ENCODE data around the gene POR.

Gene POR

DNA sequence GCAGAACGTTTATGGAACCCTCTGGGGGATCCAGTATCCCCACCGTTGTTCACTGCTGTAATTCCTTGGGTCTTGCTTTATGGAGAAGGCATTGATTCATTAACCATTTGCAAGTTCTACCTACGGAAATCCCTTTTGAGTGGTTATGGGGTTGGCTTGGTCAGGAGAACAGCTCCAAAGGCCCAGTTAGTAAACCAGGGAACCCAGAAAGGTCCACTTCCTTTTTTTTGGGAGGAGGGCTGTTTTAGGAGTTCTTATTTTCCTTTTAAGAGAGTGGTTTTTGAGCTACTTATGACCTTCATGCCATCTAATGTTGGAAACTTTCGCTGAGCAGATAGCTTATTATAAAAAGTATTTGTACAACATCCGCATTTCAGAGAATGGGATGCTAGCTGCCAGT, 1.3 kb downstream of the POR start:
- POLR2A ChIA-PET = interaction anchor here (0.6 to 3.5 kb wide), 6 partner anchors 10 to 482 kb away, joined by 3 to 21 read pairs (median 5); no protein-coding TSS in a partner anchor
- CTCF ChIA-PET = interaction anchor here (0.9 to 3.5 kb wide), 3 partner anchors 50 to 347 kb away, joined by 3 to 17 read pairs (median 3); no protein-coding TSS in a partner anchor
- no peak for DNase-seq (ENCODE audit: extremely low spot score)
- TF ChIP-seq, protein P1, sequence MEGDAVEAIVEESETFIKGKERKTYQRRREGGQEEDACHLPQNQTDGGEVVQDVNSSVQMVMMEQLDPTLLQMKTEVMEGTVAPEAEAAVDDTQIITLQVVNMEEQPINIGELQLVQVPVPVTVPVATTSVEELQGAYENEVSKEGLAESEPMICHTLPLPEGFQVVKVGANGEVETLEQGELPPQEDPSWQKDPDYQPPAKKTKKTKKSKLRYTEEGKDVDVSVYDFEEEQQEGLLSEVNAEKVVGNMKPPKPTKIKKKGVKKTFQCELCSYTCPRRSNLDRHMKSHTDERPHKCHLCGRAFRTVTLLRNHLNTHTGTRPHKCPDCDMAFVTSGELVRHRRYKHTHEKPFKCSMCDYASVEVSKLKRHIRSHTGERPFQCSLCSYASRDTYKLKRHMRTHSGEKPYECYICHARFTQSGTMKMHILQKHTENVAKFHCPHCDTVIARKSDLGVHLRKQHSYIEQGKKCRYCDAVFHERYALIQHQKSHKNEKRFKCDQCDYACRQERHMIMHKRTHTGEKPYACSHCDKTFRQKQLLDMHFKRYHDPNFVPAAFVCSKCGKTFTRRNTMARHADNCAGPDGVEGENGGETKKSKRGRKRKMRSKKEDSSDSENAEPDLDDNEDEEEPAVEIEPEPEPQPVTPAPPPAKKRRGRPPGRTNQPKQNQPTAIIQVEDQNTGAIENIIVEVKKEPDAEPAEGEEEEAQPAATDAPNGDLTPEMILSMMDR (IDR thresholded peaks at IDR 0.05; ENCODE audit: control extremely low read depth, extremely low read depth, low read depth, missing control alignments) = no peak

DNA sequence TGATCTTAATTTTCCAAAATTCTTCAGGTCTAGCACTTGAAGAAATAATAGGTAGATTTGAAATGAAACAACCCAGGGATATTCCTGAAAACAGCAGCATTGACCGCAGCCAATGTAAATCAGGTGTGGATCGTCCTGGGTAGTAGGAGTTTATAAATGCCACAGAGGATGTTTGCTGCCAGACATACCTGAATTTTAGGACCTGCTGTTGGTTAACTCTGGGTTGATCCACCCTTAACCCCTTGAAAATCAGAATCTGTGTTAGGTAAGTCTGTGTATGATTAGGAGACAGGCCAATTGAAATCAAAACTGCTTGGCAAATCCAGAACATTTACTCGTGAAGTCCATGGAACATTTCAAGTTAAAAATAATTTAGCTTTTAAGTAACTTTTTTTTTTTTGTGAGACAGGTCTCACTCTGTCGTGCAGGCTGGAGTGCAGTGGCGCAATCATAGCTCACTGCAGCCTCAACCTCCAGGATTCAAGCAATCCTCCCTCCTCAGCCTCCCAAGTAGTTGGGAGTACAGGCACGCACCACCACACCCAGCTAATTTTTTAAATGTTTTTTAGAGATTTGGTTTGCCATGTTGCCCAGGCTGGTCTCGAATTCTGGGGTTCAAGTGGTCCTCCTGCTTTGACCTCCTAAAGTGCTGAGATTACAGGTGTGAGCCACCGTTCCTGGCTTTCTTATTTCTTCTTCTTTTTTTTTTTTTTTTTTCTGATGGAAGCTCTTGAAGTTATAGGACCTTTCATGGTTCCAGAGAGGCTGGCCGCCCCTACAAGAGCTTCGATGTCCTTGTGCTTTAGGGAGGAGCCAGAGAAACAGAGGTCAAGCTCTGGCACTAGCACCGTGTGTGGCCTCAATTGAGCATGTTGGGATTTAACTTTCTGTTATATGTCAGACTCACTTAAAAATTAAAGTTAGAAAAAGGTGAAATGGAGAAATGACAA, 2.0 kb downstream of the POR start:
- no peak for DNase-seq (ENCODE audit: extremely low spot score)
- TF ChIP-seq, protein P1 (IDR thresholded peaks at IDR 0.05; ENCODE audit: control extremely low read depth, extremely low read depth, low read depth, missing control alignments) = no peak
- CTCF ChIA-PET = interaction anchor here (0.9 to 3.5 kb wide), 2 partner anchors 51 to 103 kb away, joined by 3 to 17 read pairs; no protein-coding TSS in a partner anchor
- POLR2A ChIA-PET = interaction anchor here (1.2 to 3.5 kb wide), 3 partner anchors 9 to 29 kb away, joined by 4 to 21 read pairs (median 11); no protein-coding TSS in a partner anchor

DNA sequence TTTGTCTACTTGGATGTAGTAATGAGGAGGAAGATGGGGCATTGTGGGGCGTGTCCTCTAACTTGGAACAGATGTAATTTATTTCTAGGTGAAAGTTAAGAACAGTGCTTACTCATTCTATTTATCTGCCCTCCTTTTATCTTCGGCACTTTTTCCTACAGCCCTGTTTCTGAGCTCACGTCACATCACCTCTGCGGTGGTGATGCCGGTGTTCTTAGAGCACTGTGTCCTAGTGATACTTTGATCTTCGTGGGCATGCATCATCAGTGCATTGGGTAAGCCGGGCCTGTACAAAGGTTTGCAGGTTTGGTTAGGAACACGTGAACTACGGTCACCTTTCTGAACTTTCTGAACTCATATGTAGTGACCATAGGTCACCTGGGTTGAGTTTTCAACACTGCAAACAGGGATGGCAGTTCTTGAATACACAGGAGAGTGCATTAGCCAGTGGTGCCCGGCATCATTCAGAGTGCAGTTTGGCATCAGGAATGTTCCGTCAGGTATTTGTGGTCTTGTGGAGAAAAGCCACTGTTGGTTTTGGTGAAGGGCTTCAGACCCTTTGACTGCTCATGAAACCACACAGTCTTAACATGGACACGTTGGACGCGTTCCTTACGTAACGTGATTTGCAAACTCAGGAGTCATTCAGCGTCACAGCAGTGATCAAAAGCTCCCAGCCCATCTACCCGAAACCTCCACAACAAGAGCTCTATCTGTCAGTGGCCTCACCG, 5.6 kb downstream of the POR start:
- POLR2A ChIA-PET = interaction anchor here (0.6 kb wide), 1 partner anchor 42 kb away, joined by 9 read pairs; no protein-coding TSS in a partner anchor
- TF ChIP-seq, protein P1 (IDR thresholded peaks at IDR 0.05; ENCODE audit: control extremely low read depth, extremely low read depth, low read depth, missing control alignments) = no peak
- no peak for DNase-seq (ENCODE audit: extremely low spot score)
- CTCF ChIA-PET = interaction anchor here (0.7 to 1.2 kb wide), 3 partner anchors 9 to 236 kb away, joined by 3 read pairs; no protein-coding TSS in a partner anchor

DNA sequence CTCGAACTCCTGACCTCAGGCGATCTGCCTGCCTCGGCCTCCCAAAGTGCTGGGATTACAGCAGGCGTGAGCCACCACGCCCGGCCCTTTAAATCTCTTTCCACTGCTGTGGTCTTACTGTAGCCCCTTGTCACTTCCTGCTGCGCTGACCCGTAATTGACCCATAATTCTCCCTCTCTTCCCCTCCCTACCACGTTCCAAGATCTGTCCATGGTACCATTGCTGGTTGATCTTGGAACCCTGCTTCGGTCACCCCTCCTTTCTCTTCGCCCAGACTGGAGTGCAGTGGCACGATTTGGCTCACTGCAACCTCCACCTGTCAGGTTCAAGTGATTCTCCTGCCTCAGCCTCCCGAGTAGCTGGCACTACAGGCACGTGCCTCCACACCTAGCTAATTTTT, 6.5 kb downstream of the POR start:
- ChIA-PET CTCF (interaction anchor here (0.7 kb wide), 1 partner anchor 10 kb away, joined by 3 read pairs; no protein-coding TSS in a partner anchor), POLR2A (interaction anchor here (0.6 kb wide), 1 partner anchor 17 kb away, joined by 3 read pairs; no protein-coding TSS in a partner anchor)
- TF ChIP-seq, protein P1 (IDR thresholded peaks at IDR 0.05; ENCODE audit: control extremely low read depth, extremely low read depth, low read depth, missing control alignments) = no peak
- no peak for DNase-seq (ENCODE audit: extremely low spot score)

DNA sequence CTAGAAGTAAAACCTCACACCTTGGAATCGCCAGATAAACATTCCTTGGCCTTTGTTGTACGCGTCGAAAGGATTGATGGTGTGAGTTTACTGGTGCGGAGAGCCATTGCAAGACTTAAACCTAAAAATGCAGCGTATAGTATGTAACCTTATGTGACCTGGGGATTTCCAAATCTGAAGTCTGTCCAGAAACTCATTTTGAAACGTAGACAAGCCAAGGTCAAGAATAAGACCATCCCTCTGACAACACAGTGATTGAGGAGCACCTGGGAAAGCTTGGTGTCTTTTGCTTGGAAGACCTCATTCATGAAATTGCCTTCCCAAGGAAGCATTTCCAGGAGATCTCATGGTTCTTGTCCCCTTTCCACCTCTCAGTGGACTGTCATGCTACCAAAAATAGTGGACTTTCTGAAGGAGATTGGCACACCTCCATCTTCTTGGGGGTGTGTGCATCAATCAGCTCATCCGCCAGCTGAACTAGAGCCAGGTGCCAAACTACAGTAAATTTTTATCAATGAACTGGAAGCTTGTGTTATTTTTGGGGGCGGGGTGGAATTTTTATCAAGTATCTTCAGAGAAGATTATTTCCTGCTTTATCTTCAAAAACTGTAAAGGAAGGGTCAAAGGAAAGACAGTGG, 8.1 kb downstream of the POR start:
- no peak for DNase-seq (ENCODE audit: extremely low spot score)
- POLR2A ChIA-PET = no interaction called here
- TF ChIP-seq, protein P1 (IDR thresholded peaks at IDR 0.05; ENCODE audit: control extremely low read depth, extremely low read depth, low read depth, missing control alignments) = no peak
- CTCF ChIA-PET = interaction anchor here (1.4 to 1.7 kb wide), 2 partner anchors 25 to 53 kb away, joined by 3 to 5 read pairs; no protein-coding TSS in a partner anchor

Measured in GM10248 (cell line).